CD4-positive, alpha-beta T cell treated with Interleukin-12 subunit alpha and Interleukin-12 subunit beta, for 1 hour (primary cell): ENCODE measurements around the gene ANKRD29.

Experiments
- DNase-seq: peaks from one replicate; pipeline ENCODE4 v3.0.0-alpha.2; 2020

Gene ANKRD29

GRCh38 chr18:23662309-23663263 is at the start of gene ANKRD29:
TSS of gene ANKRD29 (minus strand) at chr18:23662911. CDS start at chr18:23662730, 181 bp downstream.
- peak; percentile 63 for DNase-seq

GRCh38 chr18:23712445-23712844 is 49.7 kb upstream of the ANKRD29 start:
- DNase-seq = peak; percentile 5

GRCh38 chr18:23711426-23711825 is 48.7 kb upstream of the ANKRD29 start:
- no peak for DNase-seq

- no peak for DNase-seq
Measured at GRCh38 chr18:23710946-23711345, 48.2 kb upstream of the ANKRD29 start.

- no peak for DNase-seq
Measured at GRCh38 chr18:23710068-23710527, 47.4 kb upstream of the ANKRD29 start.

- DNase-seq = no peak
Measured at GRCh38 chr18:23706971-23707640, 44.4 kb upstream of the ANKRD29 start.

- no peak for DNase-seq
Measured at GRCh38 chr18:23704806-23705205, 42.1 kb upstream of the ANKRD29 start.

- DNase-seq = no peak
Measured at GRCh38 chr18:23703987-23704384, 41.3 kb upstream of the ANKRD29 start.

- DNase-seq = peak; percentile 54
Measured at GRCh38 chr18:23703057-23703986, 40.6 kb upstream of the ANKRD29 start.

- DNase-seq = no peak
Measured at GRCh38 chr18:23702606-23703005, 39.9 kb upstream of the ANKRD29 start.

GRCh38 chr18:23701544-23702064 is 38.9 kb upstream of the ANKRD29 start:
- DNase-seq = no peak

- DNase-seq = no peak
Measured at GRCh38 chr18:23701017-23701416, 38.3 kb upstream of the ANKRD29 start.

GRCh38 chr18:23694637-23695430 is 32.1 kb upstream of the ANKRD29 start:
- no peak for DNase-seq

- no peak for DNase-seq
Measured at GRCh38 chr18:23693846-23694245, 31.1 kb upstream of the ANKRD29 start.

GRCh38 chr18:23690505-23691068 is 27.9 kb upstream of the ANKRD29 start:
- DNase-seq = no peak

GRCh38 chr18:23689616-23690504 is 27.1 kb upstream of the ANKRD29 start:
- no peak for DNase-seq

- peak; percentile 10 for DNase-seq
Measured at GRCh38 chr18:23689031-23689615, 26.4 kb upstream of the ANKRD29 start, which contains the start of gene LAMA3. TSS of gene LAMA3 (plus strand) at chr18:23689453. CDS start at chr18:23689684, 231 bp downstream.

- no peak for DNase-seq
Measured at GRCh38 chr18:23688528-23688927, 25.8 kb upstream of the ANKRD29 start.

GRCh38 chr18:23684515-23685197 is 21.9 kb upstream of the ANKRD29 start:
- no peak for DNase-seq
